ENCODE data around the gene RBM47. TPM values are rescaled to one million over a fixed set of nuclear protein-coding genes. Genes with fewer than 3 reads are reported as not detected.

RBM47 gene
- total and polyA plus RNA-seq, 2 donors (not counting 1 experiment from before 2014, with no cell fraction given), result 5.6 to 12.9 TPM

GRCh38 chr4:40665842-40666241 is 36.2 kb upstream of the RBM47 start:
- H3K9ac ChIP-seq (ENCODE audit: low read length), result no peak overlapping the region
- H3K27ac ChIP-seq (ENCODE audit: low read length in 2 of 2), result no peak overlapping the region
- Mint-ChIP-seq H3K4me1 (no peaks in the 10 kb centered on the region), H3K4me3 (no peak overlapping the region), H3K9me3 (ENCODE audit: insufficient read depth) (no peaks in the 10 kb centered on the region), H3K27ac (no peak overlapping the region), H3K27me3 (no peaks in the 10 kb centered on the region)
- no peaks in the 10 kb centered on the region for H3K9me3 ChIP-seq (ENCODE audit: control extremely low read depth in 1 of 3, control insufficient read depth in 2 of 3, insufficient read depth in 1 of 3, low read length in 2 of 3)
- intact Hi-C loops (cut with micrococcal nuclease), result no loop called here
- H3K36me3 ChIP-seq (replicated peaks in 1 of 2; ENCODE audit: control extremely low read depth in 1 of 2, control insufficient read depth in 1 of 2, extremely low read depth in 1 of 2, insufficient read depth in 2 of 2, low read length in 1 of 2), result no peaks in the 10 kb centered on the region
- POLR2A ChIA-PET, result interaction anchor here (0.6 kb wide), 1 partner anchor 65 kb away, joined by 5 read pairs; no protein-coding TSS in a partner anchor
- H3K4me1 ChIP-seq (ENCODE audit: control insufficient read depth in 2 of 2, insufficient read depth in 2 of 2, low read length in 2 of 2), result no peaks in the 10 kb centered on the region
- no peaks in the 10 kb centered on the region for H3K27me3 ChIP-seq (replicated peaks in 1 of 4; ENCODE audit: control extremely low read depth in 1 of 4, control insufficient read depth in 3 of 4, insufficient read depth in 4 of 4, low read length in 3 of 4)
- ATAC-seq (ENCODE audit: low read depth) (no peak), DNase-seq (no peak)
- no peak overlapping the region for H3K4me3 ChIP-seq (ENCODE audit: control extremely low read depth in 1 of 5, extremely low read depth in 1 of 5, insufficient read depth in 1 of 5, low read depth in 2 of 5, low read length in 4 of 5)
- no peaks in the 10 kb centered on the region for H3K79me2 ChIP-seq (ENCODE audit: control insufficient read depth, insufficient read depth, low read length)
- H3K4me2 ChIP-seq (replicated peaks; ENCODE audit: low read depth, low read length, poor library complexity, severe bottlenecking), result no peak overlapping the region
- no peak overlapping the region for H2AFZ ChIP-seq (ENCODE audit: insufficient read depth, low read depth, low read length, poor library complexity, severe bottlenecking)
- TF ChIP-seq EZH2 (IDR thresholded peaks at IDR 0.05; ENCODE audit: borderline replicate concordance, insufficient read depth, low read depth, low read length, poor library complexity, severe bottlenecking), result no peak
- TF ChIP-seq, protein P1, sequence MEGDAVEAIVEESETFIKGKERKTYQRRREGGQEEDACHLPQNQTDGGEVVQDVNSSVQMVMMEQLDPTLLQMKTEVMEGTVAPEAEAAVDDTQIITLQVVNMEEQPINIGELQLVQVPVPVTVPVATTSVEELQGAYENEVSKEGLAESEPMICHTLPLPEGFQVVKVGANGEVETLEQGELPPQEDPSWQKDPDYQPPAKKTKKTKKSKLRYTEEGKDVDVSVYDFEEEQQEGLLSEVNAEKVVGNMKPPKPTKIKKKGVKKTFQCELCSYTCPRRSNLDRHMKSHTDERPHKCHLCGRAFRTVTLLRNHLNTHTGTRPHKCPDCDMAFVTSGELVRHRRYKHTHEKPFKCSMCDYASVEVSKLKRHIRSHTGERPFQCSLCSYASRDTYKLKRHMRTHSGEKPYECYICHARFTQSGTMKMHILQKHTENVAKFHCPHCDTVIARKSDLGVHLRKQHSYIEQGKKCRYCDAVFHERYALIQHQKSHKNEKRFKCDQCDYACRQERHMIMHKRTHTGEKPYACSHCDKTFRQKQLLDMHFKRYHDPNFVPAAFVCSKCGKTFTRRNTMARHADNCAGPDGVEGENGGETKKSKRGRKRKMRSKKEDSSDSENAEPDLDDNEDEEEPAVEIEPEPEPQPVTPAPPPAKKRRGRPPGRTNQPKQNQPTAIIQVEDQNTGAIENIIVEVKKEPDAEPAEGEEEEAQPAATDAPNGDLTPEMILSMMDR (IDR thresholded peaks at IDR 0.05), result no peak
- CTCF ChIA-PET, result no interaction called here
- H4K20me1 ChIP-seq (ENCODE audit: control insufficient read depth, insufficient read depth, low read length, poor library complexity, severe bottlenecking), result no peaks in the 10 kb centered on the region

DNA sequence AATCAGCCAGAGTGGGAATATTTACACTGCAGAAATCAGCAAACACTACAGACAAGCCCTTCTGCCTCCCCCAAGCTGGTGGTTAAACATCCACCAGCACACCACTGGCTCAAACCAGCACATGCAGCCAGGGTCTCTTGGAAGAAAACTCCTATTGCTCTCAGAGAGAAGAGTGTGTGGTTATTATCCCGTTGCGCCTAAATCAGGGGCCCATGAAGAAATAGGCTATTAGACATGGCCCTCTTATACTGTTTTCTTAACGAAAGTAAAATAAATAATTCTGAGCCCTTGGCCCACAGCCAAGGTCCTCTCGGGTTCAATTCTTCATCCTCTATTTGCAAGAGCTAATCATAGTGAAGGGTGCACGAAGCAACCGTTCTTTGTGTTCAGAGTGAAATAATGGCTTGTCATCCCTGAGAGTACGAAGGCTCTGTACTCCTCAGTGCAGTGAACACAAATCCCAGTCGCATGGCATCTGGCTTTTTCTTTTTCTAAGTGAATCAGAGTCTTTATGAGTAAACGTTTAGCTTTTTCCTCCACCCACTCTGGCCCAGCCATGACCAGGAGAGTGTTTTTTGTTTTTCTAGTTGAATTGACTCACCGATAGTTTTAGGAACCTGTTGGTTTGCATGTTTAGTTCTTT is 33.4 kb upstream of the RBM47 start:
- Histone ChIP-seq H3K36me3 (replicated peaks in 1 of 2; ENCODE audit: control extremely low read depth in 1 of 2, control insufficient read depth in 1 of 2, extremely low read depth in 1 of 2, insufficient read depth in 2 of 2, low read length in 1 of 2) (no peaks in the 10 kb centered on the region), H3K27ac (ENCODE audit: low read length in 2 of 2) (no peak overlapping the region), H3K4me1 (ENCODE audit: control insufficient read depth in 2 of 2, insufficient read depth in 2 of 2, low read length in 2 of 2) (no peaks in the 10 kb centered on the region), H3K9me3 (ENCODE audit: control extremely low read depth in 1 of 3, control insufficient read depth in 2 of 3, insufficient read depth in 1 of 3, low read length in 2 of 3) (no peaks in the 10 kb centered on the region), H3K4me2 (replicated peaks; ENCODE audit: low read depth, low read length, poor library complexity, severe bottlenecking) (no peak overlapping the region), H3K9ac (ENCODE audit: low read length) (no peak overlapping the region), H3K4me3 (ENCODE audit: control extremely low read depth in 1 of 5, extremely low read depth in 1 of 5, insufficient read depth in 1 of 5, low read depth in 2 of 5, low read length in 4 of 5) (no peak overlapping the region), H2AFZ (ENCODE audit: insufficient read depth, low read depth, low read length, poor library complexity, severe bottlenecking) (no peak overlapping the region), H4K20me1 (ENCODE audit: control insufficient read depth, insufficient read depth, low read length, poor library complexity, severe bottlenecking) (no peaks in the 10 kb centered on the region), H3K79me2 (ENCODE audit: control insufficient read depth, insufficient read depth, low read length) (no peaks in the 10 kb centered on the region), H3K27me3 (replicated peaks in 1 of 4; ENCODE audit: control extremely low read depth in 1 of 4, control insufficient read depth in 3 of 4, insufficient read depth in 4 of 4, low read length in 3 of 4) (no peaks in the 10 kb centered on the region)
- 100% methylated on average over 2 of the region's 10 CpGs for WGBS (ENCODE audit: insufficient coverage)
- ChIA-PET CTCF (no interaction called here), POLR2A (no interaction called here)
- Mint-ChIP-seq H3K4me1 (no peaks in the 10 kb centered on the region), H3K9me3 (ENCODE audit: insufficient read depth) (no peaks in the 10 kb centered on the region), H3K4me3 (no peak overlapping the region), H3K27me3 (no peaks in the 10 kb centered on the region), H3K27ac (no peak overlapping the region)
- TF ChIP-seq, protein P1 (IDR thresholded peaks at IDR 0.05), result no peak
- TF ChIP-seq EZH2 (IDR thresholded peaks at IDR 0.05; ENCODE audit: borderline replicate concordance, insufficient read depth, low read depth, low read length, poor library complexity, severe bottlenecking), result no peak
- intact Hi-C loops (cut with micrococcal nuclease), result no loop called here
- DNase-seq (no peak), ATAC-seq (ENCODE audit: low read depth) (no peak)

Data from B cell (primary cell).